T-cell (primary cell): ENCODE measurements around the gene PCID2. TPM values are rescaled to one million over a fixed set of nuclear protein-coding genes. Genes with fewer than 3 reads are reported as not detected.
A peak's percentile ranks its signal among the peaks of the same experiment; 100 is the strongest.

Experiments
- ATAC-seq, 4 experiments: fragments of 200-7000 bp in 3 of 4; fragments of 150-1000 bp in 1 of 4; cut with Tn5 transposase; replicated peaks in 1 of 4; 1 replicate in 3 of 4; 2 replicates in 1 of 4; pipeline ENCODE4 v1.10.0; 2021; ENCODE audit warnings: moderate library complexity in 3 of 4, mild to moderate bottlenecking in 2 of 4, moderate number of reproducible peaks in 1 of 4
- CTCF ChIA-PET, 2 donors: fragments of 300-600 bp; sonication (Branson Sonifier 250); formaldehyde crosslinking; loops; one replicate each; lab custom pipeline; 2022; ENCODE audit warnings: antibody characterized with exemption in 2 of 2; lab: Charles Lee
- POLR2A ChIA-PET, 2 donors: fragments of 300-600 bp; sonication (Branson Sonifier 250); formaldehyde crosslinking; loops; one replicate each; lab custom pipeline; 2022; ENCODE audit warnings: antibody characterized with exemption in 2 of 2; lab: Charles Lee
- DNase-seq, 35 experiments: peaks; one replicate each; pipeline versions ENCODE4 v3.0.0 to v3.0.0-alpha.2; 2013 to 2023
- H3K27ac ChIP-seq: one replicate; pipeline ENCODE4 v1.5.1; 2013; ENCODE audit warnings: low read length
- H3K27me3 ChIP-seq, 2 experiments: replicated peaks in 1 of 2; 1 replicate in 1 of 2; 2 replicates in 1 of 2; pipeline versions ENCODE4 v1.6.1 to v1.7.0; 2013; ENCODE audit warnings: low read length in 1 of 2, mixed read lengths in 1 of 2; ENCODE audit not compliant: control insufficient read depth in 2 of 2, insufficient read depth in 2 of 2; ENCODE audit errors: extremely low read depth in 1 of 2
- H3K36me3 ChIP-seq, 2 donors: 1 replicate in 1 of 2; 2 replicates in 1 of 2; pipeline versions ENCODE4 v1.6.1 to v1.7.0; 2013; ENCODE audit warnings: low read length in 1 of 2; ENCODE audit not compliant: control insufficient read depth in 2 of 2, insufficient read depth in 1 of 2; ENCODE audit errors: extremely low read depth in 1 of 2
- H3K4me1 ChIP-seq, 2 experiments: 1 replicate in 1 of 2; 2 replicates in 1 of 2; pipeline versions ENCODE4 v1.6.1 to v1.7.0; 2013; ENCODE audit warnings: low read length in 2 of 2, mixed read lengths in 1 of 2; ENCODE audit not compliant: insufficient read depth in 2 of 2, control insufficient read depth in 1 of 2; ENCODE audit errors: extremely low read depth in 1 of 2
- H3K4me3 ChIP-seq, 2 donors: 1 replicate in 1 of 2; 2 replicates in 1 of 2; pipeline versions ENCODE4 v1.5.1 to v1.7.0; 2013; ENCODE audit warnings: mild to moderate bottlenecking in 2 of 2, low read length in 1 of 2, moderate library complexity in 1 of 2; ENCODE audit not compliant: control insufficient read depth in 1 of 2; ENCODE audit errors: extremely low read depth in 1 of 2
- H3K9me3 ChIP-seq: 2 replicates; pipeline ENCODE4 v1.7.0; 2013
- H3K27ac Mint-ChIP-seq, 2 donors: one replicate each; pipeline ENCODE4 v1.8.0; 2020 to 2021; ENCODE audit warnings: mild to moderate bottlenecking in 2 of 2, mixed read lengths in 2 of 2
- H3K27me3 Mint-ChIP-seq, 2 donors: one replicate each; pipeline ENCODE4 v1.8.0; 2021 to 2022; ENCODE audit warnings: mixed read lengths in 2 of 2
- H3K36me3 Mint-ChIP-seq: one replicate; pipeline ENCODE4 v1.8.0; 2021; ENCODE audit warnings: mixed read lengths
- H3K4me1 Mint-ChIP-seq, 3 donors: one replicate each; pipeline ENCODE4 v1.8.0; 2020 to 2022; ENCODE audit warnings: mixed read lengths in 3 of 3, mild to moderate bottlenecking in 1 of 3
- H3K4me3 Mint-ChIP-seq, 3 donors: one replicate each; pipeline ENCODE4 v1.8.0; 2020 to 2022; ENCODE audit warnings: mild to moderate bottlenecking in 3 of 3, mixed read lengths in 3 of 3, moderate library complexity in 3 of 3
- H3K9me3 Mint-ChIP-seq, 3 donors: one replicate each; pipeline ENCODE4 v1.8.0; 2020 to 2022; ENCODE audit warnings: mixed read lengths in 3 of 3
- WGBS: methylation state at CpG from one replicate; pipeline ENCODE4 v1.1.5; 2013; ENCODE audit warnings: missing lambda C conversion rate; ENCODE audit not compliant: insufficient coverage; 5-methylcytosine and 5-hydroxymethylcytosine counted together
- total RNA-seq, 35 experiments: library from RNA in 6 of 35; stranded (reverse) in 6 of 35; fragments of 120-200 nt in 1 of 35; gene quantifications; one replicate each; pipeline versions ENCODE4 v1.2.1 to v1.2.4 and lab custom pipeline; 2013 to 2026

The PCID2 gene
- total RNA-seq, 5 donors from 2014 or later (not counting 1 experiment from before 2014, with no cell fraction given), result 45.3 to 68.6 (median 63.2) TPM

GRCh38 chr13:113139577-113139976 is 68.9 kb downstream of the PCID2 start:
- CTCF ChIA-PET, result no interaction called here
- WGBS, result 42% methylated on average over 2 of the region's 5 CpGs
- peaks cover 3 to 15% of the 10 kb centered on the region in 2 experiments for H3K27me3 ChIP-seq
- H3K27ac Mint-ChIP-seq, result no peak overlapping the region
- DNase-seq, result no peak
- H3K4me1 ChIP-seq, result no peaks in the 10 kb centered on the region
- H3K27me3 Mint-ChIP-seq, result peaks cover 2 to 7% of the 10 kb centered on the region in 2 donors
- no peaks in the 10 kb centered on the region for H3K36me3 Mint-ChIP-seq
- no peak overlapping the region for H3K4me3 Mint-ChIP-seq
- no peaks in the 10 kb centered on the region for H3K4me1 Mint-ChIP-seq
- POLR2A ChIA-PET, result no interaction called here
- no peak overlapping the region for H3K27ac ChIP-seq
- no peaks in the 10 kb centered on the region for H3K9me3 ChIP-seq
- no peaks in the 10 kb centered on the region for H3K9me3 Mint-ChIP-seq
- ATAC-seq, result no peak
- no peak overlapping the region for H3K4me3 ChIP-seq
- H3K36me3 ChIP-seq, result no peaks in the 10 kb centered on the region

DNA sequence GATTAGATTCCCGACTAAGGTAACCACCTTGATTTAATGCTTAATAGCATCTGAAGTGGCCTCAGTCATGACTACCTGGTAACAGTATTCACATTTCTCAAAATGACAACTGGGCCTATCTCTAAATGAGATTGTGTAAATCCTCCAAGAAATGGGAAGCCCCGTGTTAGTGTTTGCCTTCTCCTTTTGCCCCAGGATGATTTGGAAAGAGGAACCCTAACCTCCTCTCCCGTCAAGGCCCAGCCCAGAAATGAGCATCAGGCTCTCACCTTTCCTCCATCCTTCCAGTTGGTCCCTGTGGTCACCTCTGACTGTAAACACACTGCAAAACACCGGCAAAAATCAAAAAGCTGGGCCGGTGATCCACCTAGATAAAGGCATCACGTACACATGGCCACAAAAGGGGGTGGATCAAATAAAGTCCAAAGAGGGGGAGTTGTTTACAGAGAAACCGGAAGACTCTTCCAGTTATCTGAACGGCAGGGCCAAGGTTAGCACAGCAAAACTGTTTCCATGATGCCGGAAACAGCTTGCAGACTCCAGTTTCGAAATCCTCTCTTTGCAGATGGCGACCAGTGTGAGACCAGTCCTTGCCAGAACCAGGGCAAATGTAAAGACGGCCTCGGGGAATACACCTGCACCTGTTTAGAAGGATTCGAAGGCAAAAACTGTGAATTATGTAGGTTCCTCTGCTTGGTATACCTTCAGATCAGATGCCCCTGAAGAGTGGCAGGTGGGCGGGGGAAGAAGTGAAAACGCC is 69.5 kb downstream of the PCID2 start:
- ChIA-PET POLR2A (no interaction called here), CTCF (no interaction called here)
- H3K36me3 Mint-ChIP-seq, result no peaks in the 10 kb centered on the region
- H3K27ac Mint-ChIP-seq, result no peak overlapping the region
- no peak for DNase-seq
- peaks cover 2 to 7% of the 10 kb centered on the region in 2 donors for H3K27me3 Mint-ChIP-seq
- no peak for ATAC-seq
- no peaks in the 10 kb centered on the region for H3K9me3 ChIP-seq
- H3K36me3 ChIP-seq, result no peaks in the 10 kb centered on the region
- no peaks in the 10 kb centered on the region for H3K4me1 Mint-ChIP-seq
- no peak overlapping the region for H3K4me3 ChIP-seq
- H3K4me1 ChIP-seq, result no peaks in the 10 kb centered on the region
- WGBS, result 86% methylated on average over 10 of the region's 16 CpGs
- no peak overlapping the region for H3K27ac ChIP-seq
- no peak overlapping the region for H3K4me3 Mint-ChIP-seq
- no peaks in the 10 kb centered on the region for H3K9me3 Mint-ChIP-seq
- H3K27me3 ChIP-seq, result peaks cover 3 to 11% of the 10 kb centered on the region in 2 experiments

GRCh38 chr13:113137691-113138298 is 70.7 kb downstream of the PCID2 start:
- no peaks in the 10 kb centered on the region for H3K36me3 ChIP-seq
- no peaks in the 10 kb centered on the region for H3K9me3 Mint-ChIP-seq

DNA sequence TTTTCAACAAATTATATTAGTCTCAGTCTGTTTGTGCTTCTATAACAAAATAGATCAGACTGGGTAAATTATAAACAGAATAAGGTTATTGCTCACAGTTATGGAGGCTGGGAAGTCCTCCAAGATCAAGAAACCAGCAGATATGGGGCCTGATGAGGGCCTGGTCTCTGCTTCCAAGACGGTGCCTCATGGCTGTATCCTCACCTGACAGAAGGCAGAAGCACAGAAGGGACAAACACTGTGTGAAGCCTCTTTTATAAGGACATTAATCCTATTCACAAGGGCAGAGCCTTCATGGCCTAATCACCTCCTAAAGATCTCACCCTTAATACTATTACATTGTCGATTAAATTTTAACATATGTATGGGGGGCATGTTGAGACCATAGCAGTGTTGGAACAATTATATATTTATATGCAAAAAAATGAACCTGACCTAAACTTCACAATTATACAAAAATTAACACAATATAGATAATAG is 73.1 kb downstream of the PCID2 start:
- no peaks in the 10 kb centered on the region for H3K9me3 ChIP-seq
- H3K27me3 Mint-ChIP-seq, result peaks cover 2 to 7% of the 10 kb centered on the region in 2 donors

More at GRCh38 chr13:113137691-113138298, 70.7 kb downstream of the PCID2 start:
- Histone ChIP-seq H3K27me3 (peaks cover 3 to 4% of the 10 kb centered on the region in 2 experiments), H3K27ac (no peak overlapping the region), H3K4me1 (no peaks in the 10 kb centered on the region), H3K9me3 (no peaks in the 10 kb centered on the region), H3K4me3 (no peak overlapping the region)
- Mint-ChIP-seq H3K36me3 (no peaks in the 10 kb centered on the region), H3K4me1 (no peaks in the 10 kb centered on the region), H3K27ac (no peak overlapping the region), H3K4me3 (no peak overlapping the region), H3K27me3 (peaks cover 2 to 7% of the 10 kb centered on the region in 2 donors)
- DNase-seq (no peak), ATAC-seq (no peak)
- POLR2A ChIA-PET, result no interaction called here
- 89% methylated on average over 7 of the region's 11 CpGs for WGBS
- CTCF ChIA-PET, result no interaction called here

GRCh38 chr13:113129921-113130750 is 78.3 kb downstream of the PCID2 start:
- POLR2A ChIA-PET, result no interaction called here
- H3K4me3 ChIP-seq, result peak overlapping the region; percentile 42 to 46

More for the DNA sequence above, 73.1 kb downstream of the PCID2 start:
- H3K4me1 Mint-ChIP-seq, result no peaks in the 10 kb centered on the region
- H3K9me3 Mint-ChIP-seq, result no peaks in the 10 kb centered on the region
- no peak for DNase-seq
- no peak overlapping the region for H3K27ac Mint-ChIP-seq
- 50% methylated on average over 1 of the region's 2 CpGs for WGBS
- H3K4me3 Mint-ChIP-seq, result no peak overlapping the region
- H3K36me3 Mint-ChIP-seq, result no peaks in the 10 kb centered on the region
- peaks cover 0 to under 1% of the 10 kb centered on the region in 2 experiments for H3K4me1 ChIP-seq
- no peak overlapping the region for H3K4me3 ChIP-seq
- ATAC-seq, result no peak
- ChIA-PET CTCF (interaction anchor here in 1 of 2 donors (0.6 kb wide), 1 partner anchor 211 kb away, joined by 4 read pairs; no protein-coding TSS in a partner anchor), POLR2A (no interaction called here)
- H3K27me3 ChIP-seq, result peaks cover 2 to 9% of the 10 kb centered on the region in 2 experiments
- no peaks in the 10 kb centered on the region for H3K36me3 ChIP-seq
- H3K27ac ChIP-seq, result no peak overlapping the region

GRCh38 chr13:113129480-113129879 is 79.0 kb downstream of the PCID2 start:
- Mint-ChIP-seq H3K4me3 (peak overlapping the region in 1 of 3 donors; percentile 75), H3K9me3 (no peaks in the 10 kb centered on the region), H3K27me3 (peaks cover 28 to 30% of the 10 kb centered on the region in 2 donors), H3K4me1 (peaks cover 0 to 5% (median 0%) of the 10 kb centered on the region in 3 donors), H3K36me3 (no peaks in the 10 kb centered on the region), H3K27ac (no peak overlapping the region)
- ChIA-PET CTCF (no interaction called here), POLR2A (no interaction called here)
- WGBS, result 76% methylated on average over 21 of the region's 27 CpGs
- H3K9me3 ChIP-seq, result no peaks in the 10 kb centered on the region
- no peaks in the 10 kb centered on the region for H3K36me3 ChIP-seq
- no peak overlapping the region for H3K27ac ChIP-seq
- H3K4me1 ChIP-seq, result peaks cover 0 to 11% of the 10 kb centered on the region in 2 experiments
- ATAC-seq (no peak), DNase-seq (no peak)
- H3K4me3 ChIP-seq, result peak overlapping the region; percentile 42 to 46
- peaks cover 6 to 34% of the 10 kb centered on the region in 2 experiments for H3K27me3 ChIP-seq

More at GRCh38 chr13:113129921-113130750, 78.3 kb downstream of the PCID2 start:
- 32% methylated on average over 42 of the region's 60 CpGs for WGBS
- peaks cover 0 to 5% (median 0%) of the 10 kb centered on the region in 3 donors for H3K4me1 Mint-ChIP-seq
- Histone ChIP-seq H3K4me1 (peaks cover 0 to 11% of the 10 kb centered on the region in 2 experiments), H3K27ac (no peak overlapping the region), H3K9me3 (no peaks in the 10 kb centered on the region), H3K27me3 (peaks cover 6 to 31% of the 10 kb centered on the region in 2 experiments), H3K36me3 (no peaks in the 10 kb centered on the region)
- H3K27me3 Mint-ChIP-seq, result peaks cover 28 to 30% of the 10 kb centered on the region in 2 donors
- H3K4me3 Mint-ChIP-seq, result peak overlapping the region in 2 of 3 donors; percentile 37 to 75
- CTCF ChIA-PET, result no interaction called here
- H3K9me3 Mint-ChIP-seq, result no peaks in the 10 kb centered on the region
- H3K27ac Mint-ChIP-seq, result no peak overlapping the region
- ATAC-seq (peak in 3 of 4 experiments; percentile 27 to 64 (median 63)), DNase-seq (peak in 7 of 35 experiments; percentile 18 to 31 (median 22))
- H3K36me3 Mint-ChIP-seq, result no peaks in the 10 kb centered on the region
